ENCODE results near the gene NUDT8. TPM values are rescaled to one million over a fixed set of nuclear protein-coding genes. Genes with fewer than 3 reads are reported as not detected.

NUDT8 gene
- total and polyA plus RNA-seq, 9 of the 15 experiments (the other 6 are each of a cell fraction or from before 2014, with no cell fraction given) = 0.23 to 27.8 (median 5.0) TPM

DNA sequence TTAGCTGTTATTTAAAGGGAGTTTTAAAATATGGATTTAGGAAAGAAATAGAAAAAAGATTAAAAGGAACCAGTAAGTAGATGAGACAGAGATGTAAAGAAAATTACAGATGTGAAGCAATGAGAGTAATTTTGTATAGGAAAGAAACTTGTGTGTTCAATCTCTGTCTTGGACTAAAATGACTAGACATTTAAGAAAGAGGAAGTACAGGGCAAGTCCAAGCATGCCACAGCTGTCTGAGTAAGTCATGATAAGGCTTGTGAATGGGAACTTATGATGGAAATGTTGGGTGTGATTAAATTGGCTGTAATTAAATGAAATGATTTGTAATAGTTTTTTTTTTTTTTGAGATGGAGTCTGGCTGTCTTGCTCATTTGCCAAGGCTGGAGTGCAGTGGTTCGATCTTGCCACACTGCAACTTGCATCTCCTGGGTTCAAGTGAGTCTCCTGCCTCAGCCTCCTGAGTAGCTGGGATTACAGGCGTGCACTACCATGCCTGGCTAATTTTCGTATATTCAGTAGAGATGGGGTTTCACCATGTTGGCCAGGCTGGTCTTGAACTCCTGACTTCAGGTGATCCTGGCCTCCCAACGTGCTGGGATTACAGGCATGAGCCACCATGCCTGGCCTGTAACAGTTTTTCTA is 26.7 kb upstream of the NUDT8 start (continued):
- TF ChIP-seq, protein P1, sequence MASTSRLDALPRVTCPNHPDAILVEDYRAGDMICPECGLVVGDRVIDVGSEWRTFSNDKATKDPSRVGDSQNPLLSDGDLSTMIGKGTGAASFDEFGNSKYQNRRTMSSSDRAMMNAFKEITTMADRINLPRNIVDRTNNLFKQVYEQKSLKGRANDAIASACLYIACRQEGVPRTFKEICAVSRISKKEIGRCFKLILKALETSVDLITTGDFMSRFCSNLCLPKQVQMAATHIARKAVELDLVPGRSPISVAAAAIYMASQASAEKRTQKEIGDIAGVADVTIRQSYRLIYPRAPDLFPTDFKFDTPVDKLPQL (IDR thresholded peaks at IDR 0.05; ENCODE audit: extremely low read depth, insufficient read length) = no peak
- TF ChIP-seq ZNF174 (CRISPR knock-in tag; IDR thresholded peaks at IDR 0.05) (no peak), MECOM (CRISPR knock-in tag; IDR thresholded peaks at IDR 0.05) (no peak), ZNF639 (CRISPR knock-in tag; conservative IDR thresholded peaks at IDR 0.05 in 1 of 2, IDR thresholded peaks at IDR 0.05 in 1 of 2) (no peak), ZBTB7A (IDR thresholded peaks at IDR 0.05; ENCODE audit: borderline replicate concordance, control insufficient read depth, low read depth, low read length) (no peak), NFE2 (IDR thresholded peaks at IDR 0.05; ENCODE audit: low read depth) (peak; percentile 93), PHF8 (IDR thresholded peaks at IDR 0.05; ENCODE audit: borderline replicate concordance, low read length) (no peak), TSC22D4 (tag; IDR thresholded peaks at IDR 0.05) (no peak), ZNF212 (CRISPR knock-in tag; IDR thresholded peaks at IDR 0.05) (no peak), E2F6 (IDR thresholded peaks at IDR 0.05; ENCODE audit: borderline replicate concordance in 1 of 2, extremely low read depth in 1 of 2, insufficient read depth in 1 of 2, insufficient read length in 1 of 2, low read depth in 1 of 2, low read length in 1 of 2, poor library complexity in 1 of 2, severe bottlenecking in 1 of 2) (no peak), THRA (IDR thresholded peaks at IDR 0.05) (no peak), RBM39 (optimal IDR thresholded peaks at IDR 0.05; ENCODE audit: low read depth, low read length) (no peak), NRF1 (conservative IDR thresholded peaks at IDR 0.05 in 1 of 2, IDR thresholded peaks at IDR 0.05 in 1 of 2) (no peak), TAL1 (IDR thresholded peaks at IDR 0.05) (peak; percentile 68), ZNF717 (CRISPR knock-in tag; IDR thresholded peaks at IDR 0.05) (no peak), LCOR (CRISPR knock-in tag; IDR thresholded peaks at IDR 0.05) (no peak), MAFG (tag; conservative IDR thresholded peaks at IDR 0.05) (peak; percentile 84), CREB1 (IDR thresholded peaks at IDR 0.05) (no peak), CREB1 (CRISPR knock-in tag; IDR thresholded peaks at IDR 0.05) (no peak), U2AF1 (optimal IDR thresholded peaks at IDR 0.05; ENCODE audit: low read depth, low read length) (no peak), ZNF217 (CRISPR knock-in tag; IDR thresholded peaks at IDR 0.05) (no peak), ZNF277 (CRISPR knock-in tag; IDR thresholded peaks at IDR 0.05; ENCODE audit: borderline replicate concordance) (no peak), BRF1 (IDR thresholded peaks at IDR 0.05; ENCODE audit: borderline replicate concordance, extremely low read depth, insufficient read length) (no peak), DNMT1 (IDR thresholded peaks at IDR 0.05) (no peak)

All from K562 (cell line).